GM12874 (cell line): Measurements from ENCODE around the gene SPATC1L.

Source experiments
- CTCF ChIP-seq: IDR thresholded peaks from 2 replicates; pipeline ENCODE4 v1.5.1; 2011; ENCODE audit warnings: low read depth, mild to moderate bottlenecking, control low read depth, low read length, moderate library complexity; ENCODE audit not compliant: insufficient read depth

The SPATC1L gene

DNA sequence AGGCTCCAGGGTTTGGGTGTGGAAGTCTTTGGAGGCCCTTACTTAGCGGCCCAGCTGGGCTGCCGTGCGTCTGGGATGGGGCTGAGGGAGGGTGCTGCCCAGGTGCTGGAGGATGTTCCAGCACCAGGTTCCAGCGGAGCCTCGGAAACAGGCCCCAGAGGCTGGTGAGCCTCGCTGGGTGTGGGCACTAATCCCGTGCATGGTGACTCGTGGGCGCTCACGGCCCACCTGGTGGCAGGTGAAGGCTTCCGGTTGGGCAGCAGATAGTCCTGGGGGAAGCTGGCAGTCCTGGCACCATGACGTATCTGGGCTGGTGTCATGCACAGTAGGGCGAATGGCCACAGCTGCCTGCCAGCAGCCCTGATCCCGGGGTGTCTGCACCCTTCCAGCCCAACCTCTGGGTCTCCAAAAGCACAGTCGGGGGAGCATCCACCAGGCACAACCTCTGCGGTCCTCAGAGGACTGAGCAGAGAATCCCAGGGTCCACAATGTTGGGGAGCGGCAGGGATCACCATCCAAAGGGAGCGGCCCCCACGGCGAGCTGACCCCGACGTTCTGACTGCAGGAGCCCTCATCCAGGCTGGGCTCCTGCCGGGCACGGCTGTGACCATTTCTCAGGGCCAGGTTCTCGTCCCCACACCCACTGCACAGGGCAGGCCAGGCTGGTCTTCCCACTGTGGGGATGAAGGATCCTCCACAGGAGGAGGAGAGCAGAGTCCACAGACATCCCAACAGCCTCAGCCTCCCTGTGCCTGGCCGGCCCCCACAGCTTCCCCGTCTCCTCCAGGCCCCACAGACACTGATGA is 54.2 kb downstream of the SPATC1L start:
- no peak for TF ChIP-seq CTCF

GRCh38 chr21:46128933-46129571 is 55.2 kb downstream of the SPATC1L start:
- TF ChIP-seq CTCF: no peak

DNA sequence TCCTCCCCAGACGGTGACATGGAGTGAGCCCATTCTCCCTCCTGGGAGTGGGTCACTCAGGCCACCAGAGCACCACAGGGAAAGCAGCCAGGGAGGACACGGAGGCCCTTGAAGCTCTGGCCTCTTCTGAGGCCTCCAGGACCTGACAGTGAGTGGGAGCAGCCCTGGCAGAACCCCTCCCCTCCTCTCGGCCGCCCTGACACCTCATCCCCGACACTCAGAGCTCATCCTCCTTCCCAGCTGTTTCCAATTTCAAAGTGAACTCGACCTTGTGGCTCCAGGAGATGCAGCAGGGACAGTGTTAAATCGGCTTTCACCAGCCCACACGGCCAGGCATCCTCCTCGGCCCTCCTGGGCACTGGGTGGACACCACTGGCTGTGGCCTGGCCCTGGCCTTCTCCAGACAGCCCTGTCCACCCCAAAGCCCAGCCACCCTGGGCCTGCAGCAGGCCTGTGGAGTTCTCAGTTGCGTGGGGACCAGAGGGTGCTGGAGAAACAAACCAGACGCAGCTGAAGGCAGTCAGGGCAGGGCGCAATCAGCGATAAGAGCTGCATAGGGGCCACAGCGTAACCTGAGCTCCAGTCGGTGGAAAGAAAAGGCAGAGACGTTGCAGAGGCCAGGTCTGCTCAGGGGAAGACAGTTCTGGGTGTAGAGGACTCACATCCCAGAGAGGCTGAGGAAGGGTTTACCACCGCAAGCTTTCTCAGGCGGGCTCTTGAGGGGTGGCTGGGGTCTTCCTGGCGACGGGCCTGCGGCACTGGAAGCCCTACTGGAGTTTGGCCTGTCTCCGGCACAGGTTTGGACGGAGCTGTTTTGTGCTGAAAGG is 55.9 kb downstream of the SPATC1L start:
- no peak for TF ChIP-seq CTCF

DNA sequence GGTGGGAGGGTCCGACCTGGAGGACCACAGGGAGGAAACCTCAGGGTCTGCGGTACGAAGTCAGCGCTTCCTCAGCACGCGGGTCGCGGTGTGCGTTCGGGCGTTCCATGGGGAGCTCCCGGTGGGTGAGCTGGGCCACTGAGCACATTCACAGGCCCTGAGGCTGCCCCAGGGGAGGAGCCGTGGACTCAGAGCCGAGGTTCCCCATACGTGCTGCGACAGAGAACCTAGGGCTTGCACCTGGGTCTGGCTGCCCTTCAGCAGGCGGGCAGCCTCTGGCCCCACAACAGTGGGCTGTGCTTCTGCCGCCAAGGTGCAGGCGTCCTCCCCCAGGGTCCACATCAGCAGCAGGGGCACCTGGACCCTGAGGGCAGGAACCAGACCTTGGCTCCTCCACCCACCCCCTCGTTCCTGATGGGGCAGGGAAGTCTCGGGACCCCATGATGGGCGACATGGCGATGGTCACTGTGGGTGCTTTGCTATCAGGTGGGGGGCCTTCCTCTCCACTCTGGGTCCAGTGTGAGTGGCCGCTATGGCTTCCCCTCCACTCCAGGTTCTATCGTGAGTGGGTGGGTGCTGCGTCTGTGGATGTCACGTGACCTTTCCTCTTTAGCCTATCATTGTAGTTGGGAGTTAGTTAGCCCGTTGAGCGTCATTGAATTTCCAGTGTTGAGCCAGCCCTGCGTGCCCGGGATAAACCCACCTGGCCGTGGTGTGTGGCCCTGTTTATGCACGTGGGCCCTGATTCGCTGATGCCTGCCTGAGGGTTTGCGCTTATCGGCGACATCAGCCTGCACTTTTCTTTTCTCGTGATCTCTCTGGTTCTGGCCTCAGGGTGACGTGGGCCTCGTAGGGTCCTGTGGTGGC is 56.8 kb downstream of the SPATC1L start:
- no peak for TF ChIP-seq CTCF

DNA sequence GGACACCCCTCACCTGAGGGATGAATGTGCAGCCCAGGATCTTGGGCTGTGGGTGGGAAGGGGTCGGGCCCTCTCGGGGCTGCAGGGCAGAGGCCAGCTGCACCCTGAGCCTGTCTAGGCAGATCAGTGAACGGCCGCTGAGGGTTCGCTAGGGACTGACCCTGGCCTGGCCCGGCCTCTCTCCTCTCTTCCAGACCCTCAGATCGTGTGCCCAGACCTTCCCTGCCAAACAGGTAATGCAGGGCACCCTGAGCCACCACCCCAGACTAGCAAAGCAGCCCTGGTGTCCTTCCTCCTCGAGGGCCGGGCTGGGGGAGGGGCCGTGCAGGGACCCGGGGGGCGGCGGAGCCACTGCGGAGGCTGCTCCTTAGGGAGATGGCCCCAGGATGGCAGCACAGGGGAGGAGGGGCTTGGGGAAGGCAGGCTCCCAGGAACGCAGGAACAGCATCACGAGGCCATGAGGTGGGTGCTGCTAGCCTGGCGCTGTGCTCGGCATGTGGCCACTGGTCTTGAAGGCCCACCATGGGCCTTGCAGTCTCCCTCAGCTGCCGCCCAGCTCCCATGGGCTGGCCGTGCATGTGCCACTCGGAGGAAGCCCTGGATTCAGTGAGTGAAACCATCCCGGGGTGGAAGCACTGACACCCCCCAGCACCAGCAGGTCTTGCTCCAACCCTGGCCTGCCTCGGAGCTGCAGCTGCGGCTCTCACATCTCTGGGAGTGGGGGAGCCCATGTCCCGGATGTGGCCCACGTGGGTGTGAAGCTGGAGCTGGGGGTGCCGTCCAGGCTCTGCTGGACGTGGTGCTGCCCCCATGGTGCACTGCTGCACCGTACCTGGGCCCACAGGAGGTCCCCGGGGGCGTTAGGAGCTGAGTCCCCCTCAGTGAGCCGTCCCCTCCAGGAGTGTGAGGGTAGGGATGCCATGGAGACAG is 57.7 kb downstream of the SPATC1L start:
- TF ChIP-seq CTCF: no peak

DNA sequence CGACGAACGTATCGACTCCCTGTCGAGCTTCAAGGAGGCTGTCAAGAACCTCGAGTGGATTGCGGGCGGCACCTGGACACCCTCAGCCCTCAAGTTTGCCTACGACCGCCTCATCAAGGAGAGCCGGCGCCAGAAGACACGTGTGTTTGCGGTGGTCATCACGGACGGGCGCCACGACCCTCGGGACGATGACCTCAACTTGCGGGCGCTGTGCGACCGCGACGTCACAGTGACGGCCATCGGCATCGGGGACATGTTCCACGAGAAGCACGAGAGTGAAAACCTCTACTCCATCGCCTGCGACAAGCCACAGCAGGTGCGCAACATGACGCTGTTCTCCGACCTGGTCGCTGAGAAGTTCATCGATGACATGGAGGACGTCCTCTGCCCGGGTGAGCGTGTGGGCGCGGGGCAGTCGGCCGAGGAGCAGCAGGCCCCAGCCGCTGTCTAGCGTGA is 58.4 kb downstream of the SPATC1L start:
- no peak for TF ChIP-seq CTCF
